ENCODE data around the gene ST6GALNAC3. TPM values are rescaled to one million over a fixed set of nuclear protein-coding genes. Genes with fewer than 3 reads are reported as not detected.

ST6GALNAC3 gene
- total RNA-seq, 1 experiment from 2014 or later, result 1.9 TPM

GRCh38 chr1:76287917-76288316, 213.4 kb downstream of the ST6GALNAC3 start:
- DNase-seq (ENCODE audit: low spot score), result no peak

GRCh38 chr1:76288758-76289483, 214.4 kb downstream of the ST6GALNAC3 start:
- DNase-seq (ENCODE audit: low spot score), result no peak

- no peak for DNase-seq (ENCODE audit: low spot score)
These were observed 215.1 kb downstream of the ST6GALNAC3 start for GRCh38 chr1:76289692-76290091.

- no peak for DNase-seq (ENCODE audit: low spot score)
These were observed 215.7 kb downstream of the ST6GALNAC3 start for GRCh38 chr1:76290271-76290670.

- no peak for DNase-seq (ENCODE audit: low spot score)
These were observed 216.6 kb downstream of the ST6GALNAC3 start for GRCh38 chr1:76291191-76291590.

GRCh38 chr1:76291737-76292136, 217.2 kb downstream of the ST6GALNAC3 start:
- DNase-seq (ENCODE audit: low spot score), result no peak

- no peak for DNase-seq (ENCODE audit: low spot score)
These were observed 218.1 kb downstream of the ST6GALNAC3 start for GRCh38 chr1:76292418-76293184.

GRCh38 chr1:76293831-76294230, 219.3 kb downstream of the ST6GALNAC3 start:
- DNase-seq (ENCODE audit: low spot score), result no peak

- no peak for DNase-seq (ENCODE audit: low spot score)
These were observed 220.1 kb downstream of the ST6GALNAC3 start for GRCh38 chr1:76294482-76295194.

GRCh38 chr1:76298399-76298798, 223.9 kb downstream of the ST6GALNAC3 start:
- DNase-seq (ENCODE audit: low spot score), result no peak

GRCh38 chr1:76299036-76299435, 224.5 kb downstream of the ST6GALNAC3 start:
- DNase-seq (ENCODE audit: low spot score), result no peak

GRCh38 chr1:76300556-76300955, 226.0 kb downstream of the ST6GALNAC3 start:
- no peak for DNase-seq (ENCODE audit: low spot score)

GRCh38 chr1:76302711-76303339, 228.3 kb downstream of the ST6GALNAC3 start:
- no peak for DNase-seq (ENCODE audit: low spot score)

- no peak for DNase-seq (ENCODE audit: low spot score)
These were observed 228.8 kb downstream of the ST6GALNAC3 start for GRCh38 chr1:76303340-76303717.

GRCh38 chr1:76313304-76313703, 238.8 kb downstream of the ST6GALNAC3 start:
- no peak for DNase-seq (ENCODE audit: low spot score)

GRCh38 chr1:76314730-76315129, 240.2 kb downstream of the ST6GALNAC3 start:
- peak; percentile 43 for DNase-seq (ENCODE audit: low spot score)

- no peak for DNase-seq (ENCODE audit: low spot score)
These were observed 242.9 kb downstream of the ST6GALNAC3 start for GRCh38 chr1:76317299-76317900.

GRCh38 chr1:76330991-76331603, 256.6 kb downstream of the ST6GALNAC3 start:
- peak; percentile 59 for DNase-seq (ENCODE audit: low spot score)

GRCh38 chr1:76335882-76336281, 261.3 kb downstream of the ST6GALNAC3 start:
- DNase-seq (ENCODE audit: low spot score), result no peak

- DNase-seq (ENCODE audit: low spot score), result peak; percentile 71
These were observed 262.4 kb downstream of the ST6GALNAC3 start for GRCh38 chr1:76336931-76337371.

Data from A172 (cell line).